LoVo (cell line): ENCODE measurements around the gene AHCYL1.

Experiments used
- DNase-seq: peaks from one replicate; pipeline ENCODE4 v3.0.0-alpha.2; 2016; ENCODE audit warnings: low spot score

AHCYL1 gene

DNA sequence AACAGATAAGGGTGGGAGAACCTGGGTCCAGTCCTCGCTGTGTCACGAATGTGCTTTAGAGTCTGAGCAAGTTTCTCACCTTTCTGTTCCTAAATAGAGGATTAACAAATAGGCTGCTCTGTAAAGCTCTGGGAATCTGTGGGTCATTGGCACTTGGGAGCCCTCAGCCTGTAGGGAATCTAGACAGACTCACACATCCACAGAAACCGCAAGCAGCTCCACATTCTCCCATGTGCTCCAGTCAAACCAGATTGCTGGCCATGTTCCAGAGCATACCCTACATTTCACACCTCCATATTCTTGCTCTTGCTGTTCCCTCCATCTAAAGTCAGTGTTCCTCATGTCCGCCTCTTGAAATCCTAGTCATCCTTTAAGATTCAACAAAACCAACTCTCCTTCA, 7.8 kb upstream of the AHCYL1 start:
- DNase-seq: no peak

DNA sequence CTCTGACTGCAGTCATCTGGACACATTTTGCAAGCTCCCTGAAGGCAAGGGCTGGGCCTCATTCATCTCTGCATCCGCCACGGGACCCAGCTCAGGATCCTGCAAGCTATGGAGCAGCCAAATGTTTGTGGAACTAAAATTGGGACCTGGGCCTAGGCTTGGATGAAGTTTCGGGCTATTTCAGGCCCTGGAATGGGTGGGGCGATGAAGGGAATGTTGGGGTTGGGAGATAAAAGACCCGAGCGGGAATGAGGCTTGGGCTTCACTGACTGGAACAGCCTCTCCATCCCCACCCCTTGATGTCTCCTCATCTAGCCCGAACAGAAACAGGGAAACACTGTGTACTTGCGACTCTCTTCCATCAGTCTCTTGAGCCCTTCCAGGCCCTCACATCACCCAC, 7.3 kb upstream of the AHCYL1 start:
- no peak for DNase-seq

DNA sequence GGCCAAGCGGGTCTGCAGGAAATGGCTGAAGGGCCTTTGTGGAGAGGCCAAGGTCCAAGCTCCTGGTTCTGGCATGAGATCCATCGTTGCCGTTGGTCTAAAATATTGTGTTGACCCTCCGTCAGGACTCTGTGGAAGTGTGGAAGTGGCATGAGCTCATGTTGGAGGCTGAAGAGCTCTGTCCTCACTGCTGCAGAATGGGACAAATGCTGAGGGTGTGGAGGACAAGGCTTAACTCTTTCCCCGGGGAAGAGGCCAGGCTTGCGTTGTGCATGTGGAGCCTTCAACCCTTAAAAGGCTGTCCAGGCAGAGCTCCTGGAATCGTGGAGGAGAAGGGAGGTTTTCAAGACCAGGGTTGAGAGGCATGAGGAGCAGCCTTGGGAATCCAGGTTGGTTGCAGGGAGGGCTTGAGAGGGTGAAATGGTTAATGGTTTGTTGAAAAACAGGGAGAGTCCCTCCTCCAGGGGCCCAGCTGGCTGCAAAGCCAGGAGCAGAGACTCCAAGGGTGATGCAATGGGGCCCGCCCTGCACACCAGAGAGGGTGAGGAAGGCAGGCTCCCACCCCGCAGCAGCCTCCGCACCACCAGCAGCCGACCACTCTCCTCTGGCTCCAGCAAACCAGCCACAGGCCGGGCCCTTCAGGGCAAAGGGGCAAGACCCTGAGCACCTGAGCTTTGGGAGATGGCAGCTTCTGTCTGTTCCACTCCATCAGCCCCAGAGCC, 6.7 kb upstream of the AHCYL1 start:
- no peak for DNase-seq

DNA sequence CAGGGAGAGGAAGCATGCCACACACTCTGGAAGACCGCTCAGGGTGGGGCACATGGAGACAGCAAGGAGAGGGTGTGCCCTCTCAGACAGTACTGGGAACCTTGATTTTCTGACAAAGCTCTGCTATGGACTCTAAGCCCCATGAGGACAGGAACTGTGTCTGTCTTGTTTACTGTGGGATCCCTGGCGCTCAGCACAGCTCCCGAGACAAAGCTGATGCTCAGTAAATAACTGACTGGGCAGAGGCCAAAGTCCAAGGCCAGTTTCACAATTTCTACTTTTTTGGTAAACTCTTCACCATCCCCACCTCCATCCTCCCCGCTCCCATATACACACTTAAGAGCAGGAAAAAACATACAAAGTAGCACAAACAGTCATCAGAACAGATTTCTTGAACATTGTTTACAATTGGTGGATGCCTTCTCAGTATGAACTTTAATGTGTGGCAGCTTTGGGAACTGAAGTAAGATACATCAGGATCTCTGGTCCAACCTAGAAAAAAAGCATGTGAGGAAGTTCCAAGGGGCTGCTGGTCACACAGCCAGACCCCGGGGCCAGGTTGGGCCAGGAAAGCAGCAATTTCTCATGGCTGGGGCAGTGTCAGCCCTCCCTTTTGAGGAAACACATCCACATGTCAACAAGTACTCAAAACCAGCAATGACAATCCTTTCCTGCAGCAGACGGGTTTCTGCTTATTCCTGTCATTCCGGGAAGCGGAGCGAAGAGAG, 5.6 kb upstream of the AHCYL1 start:
- no peak for DNase-seq

DNA sequence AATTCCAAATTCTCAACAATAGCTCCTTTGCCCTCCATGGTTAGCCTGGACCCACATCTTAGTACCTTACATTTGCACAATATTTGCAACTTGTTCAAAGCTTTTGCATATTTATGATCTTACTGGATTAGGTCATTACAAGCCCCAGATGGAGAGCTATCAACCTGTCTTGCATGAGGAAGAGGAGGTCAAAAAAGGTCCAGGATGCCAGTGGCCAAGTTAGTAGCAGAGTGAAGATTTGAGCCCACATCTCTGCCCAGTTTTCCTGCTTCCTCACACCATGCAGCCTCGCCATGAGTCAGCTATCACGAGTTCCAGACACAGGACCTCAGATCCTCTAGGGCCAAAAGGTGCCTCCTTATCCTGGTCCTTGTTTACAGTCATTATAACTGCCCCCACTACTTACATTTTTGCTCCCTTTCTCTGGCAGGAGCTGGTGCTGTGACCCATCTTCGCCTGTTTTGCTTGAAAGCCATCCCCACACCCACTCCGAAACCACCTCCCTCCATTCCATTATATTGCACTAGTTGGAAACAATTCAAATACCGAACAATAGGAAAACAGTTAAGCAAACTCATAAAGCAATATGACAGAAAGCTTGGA, 5.0 kb upstream of the AHCYL1 start:
- no peak for DNase-seq

DNA sequence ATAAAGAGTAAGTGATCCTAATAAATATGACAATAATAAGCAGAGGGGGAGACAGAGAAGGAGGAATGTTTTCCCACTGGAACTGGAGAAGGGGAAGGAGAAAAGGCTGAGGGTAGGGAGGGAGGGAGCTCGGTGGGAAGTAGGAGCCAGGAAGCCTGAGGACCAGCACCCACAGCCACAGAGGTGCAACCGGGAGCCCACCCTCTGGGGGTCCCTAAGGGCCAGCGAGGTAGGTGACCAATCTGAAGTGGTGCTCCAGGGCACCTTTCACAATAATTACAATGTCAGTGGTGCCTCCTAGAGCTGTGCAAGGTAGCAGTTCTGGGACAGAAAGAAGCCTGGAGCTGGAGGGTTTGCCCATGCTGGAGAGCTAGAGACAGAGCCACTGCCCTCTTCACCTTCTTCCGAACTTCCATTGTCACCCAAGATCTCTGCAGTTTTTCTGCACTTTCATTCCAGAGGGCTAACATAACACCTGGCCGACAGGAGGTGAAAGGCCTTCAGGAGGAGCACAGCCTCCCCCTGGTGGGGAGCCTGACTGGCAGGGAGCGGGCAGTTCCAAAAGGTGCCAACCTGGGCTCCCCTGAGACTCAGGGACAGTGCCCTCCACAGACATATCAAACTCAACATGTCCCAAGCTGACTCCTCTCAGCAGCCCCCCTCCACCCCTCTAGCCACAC, 4.1 kb upstream of the AHCYL1 start:
- peak; percentile 32 for DNase-seq

DNA sequence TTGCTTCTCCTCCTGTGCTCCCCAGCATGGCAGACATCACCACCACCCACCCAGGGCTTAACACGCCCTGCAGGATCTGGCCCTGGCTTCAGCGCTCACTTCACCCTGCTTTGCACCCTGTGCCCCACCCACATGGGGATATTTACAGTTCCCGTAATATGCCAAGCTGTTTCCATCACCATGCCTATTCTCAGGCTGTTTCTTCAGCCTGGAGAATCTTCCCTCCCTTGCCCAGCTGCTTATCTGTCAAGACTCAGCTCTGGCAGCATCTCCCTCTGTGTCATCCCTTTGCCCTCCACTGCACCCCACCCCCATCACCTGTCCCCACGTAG, 3.6 kb upstream of the AHCYL1 start:
- no peak for DNase-seq

DNA sequence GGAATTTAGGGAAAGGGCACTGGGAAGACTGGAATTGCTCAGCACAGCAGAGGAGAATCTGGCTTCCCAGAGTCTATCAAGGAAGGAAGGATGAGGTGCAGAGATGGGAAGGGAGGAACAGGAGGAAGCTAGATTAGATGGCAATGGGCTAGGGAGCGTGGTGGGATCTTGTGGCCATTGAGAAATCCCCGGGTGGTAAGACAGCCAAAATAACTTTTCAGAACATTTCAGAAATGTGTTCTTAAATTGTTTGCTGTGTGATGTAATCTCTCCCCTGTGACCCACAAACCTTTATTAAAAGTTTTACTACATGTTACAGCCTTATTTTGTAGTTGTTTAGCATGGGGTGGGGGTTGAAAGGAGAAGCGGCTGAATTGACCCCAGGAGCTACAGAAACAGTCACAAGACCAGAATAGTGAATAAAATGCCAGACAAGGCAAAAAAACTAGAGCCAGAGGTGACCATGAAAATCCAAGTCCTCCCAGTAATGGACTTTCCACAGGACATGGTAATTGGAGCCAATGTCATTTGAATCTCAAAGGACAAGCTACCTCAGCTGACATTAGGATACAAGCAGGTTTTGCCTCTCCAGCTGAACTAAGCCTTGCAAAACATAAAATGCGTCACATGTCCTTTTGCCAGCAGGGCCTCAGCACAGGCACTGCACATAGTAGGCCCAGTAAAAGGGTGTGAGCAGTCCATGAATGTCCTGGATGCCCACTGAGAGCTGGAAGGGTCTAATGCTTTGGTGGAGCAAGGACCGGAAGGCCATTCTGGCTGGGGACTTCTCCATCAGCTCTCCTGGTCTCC, 980 bp upstream of the AHCYL1 start:
- no peak for DNase-seq

DNA sequence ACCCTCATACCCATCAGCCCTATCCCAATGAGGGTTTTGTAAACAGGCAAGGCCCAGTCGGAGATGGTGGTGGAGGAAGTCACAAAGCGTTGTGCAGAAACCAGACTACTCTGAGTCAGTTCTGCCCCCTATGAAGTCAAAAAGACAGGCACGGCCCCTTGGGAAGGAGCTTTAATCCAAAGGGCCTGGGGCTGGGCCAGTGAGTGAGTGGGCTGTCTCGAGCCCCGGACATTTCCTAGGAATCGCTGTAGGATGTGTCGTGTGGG, 442 bp upstream of the AHCYL1 start:
- no peak for DNase-seq

DNA sequence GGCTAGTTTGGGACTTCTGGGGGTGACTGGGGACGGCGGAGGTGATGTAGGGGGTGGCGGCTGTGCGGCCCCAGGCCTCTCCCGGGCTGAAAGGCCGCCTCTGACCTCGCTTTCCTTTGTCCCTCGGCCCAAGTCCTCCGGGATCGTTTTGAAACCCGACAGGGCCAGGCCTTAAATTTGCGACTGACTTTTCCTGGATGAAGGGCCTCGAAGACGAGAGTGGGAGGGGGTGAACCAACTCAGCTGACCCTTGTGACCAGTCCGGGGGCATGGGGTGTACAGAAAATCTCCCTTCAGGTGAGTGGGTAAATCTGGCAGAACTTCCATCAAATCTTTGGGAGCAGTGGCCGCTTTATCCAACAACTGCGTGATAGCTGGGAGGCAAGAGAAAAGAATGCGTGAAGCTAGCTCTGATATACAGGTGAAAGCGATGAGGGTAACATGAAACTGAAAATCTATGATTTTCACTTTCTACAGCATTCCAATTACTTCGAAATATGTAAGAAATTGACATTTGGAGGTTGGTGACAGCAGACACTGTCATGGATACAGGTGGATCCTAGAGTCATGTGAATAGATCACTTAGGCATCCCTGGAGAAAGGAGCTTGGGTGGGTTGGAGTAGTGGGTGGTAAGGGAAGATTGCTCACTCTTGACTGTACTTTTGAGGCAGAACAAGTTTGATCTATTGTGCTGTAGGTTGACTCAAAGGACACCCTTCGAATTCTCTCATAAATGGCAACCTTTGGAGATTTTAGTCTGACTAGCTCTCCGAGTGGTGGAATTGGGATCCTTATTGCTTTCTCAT, 885 bp downstream of the AHCYL1 start:
- DNase-seq: no peak

DNA sequence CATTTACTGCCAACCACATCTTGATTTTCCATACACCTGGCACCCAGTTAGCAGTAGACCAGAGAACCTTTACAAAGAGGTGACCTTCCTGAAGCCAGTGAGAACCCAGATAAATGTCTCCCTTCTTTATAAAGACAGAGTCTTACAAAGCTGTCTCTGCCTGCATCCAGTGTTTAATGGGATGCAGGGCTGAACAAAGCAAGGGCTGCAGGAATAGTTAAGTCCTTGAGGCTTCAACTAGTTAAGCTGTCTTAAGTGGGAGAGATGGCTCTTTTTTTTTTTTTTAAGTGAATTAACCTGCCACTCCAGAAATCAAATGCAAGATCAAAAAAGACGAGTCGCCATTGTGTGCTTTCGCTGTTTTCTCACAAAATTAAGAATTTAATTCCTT, 1.5 kb downstream of the AHCYL1 start:
- DNase-seq: no peak

DNA sequence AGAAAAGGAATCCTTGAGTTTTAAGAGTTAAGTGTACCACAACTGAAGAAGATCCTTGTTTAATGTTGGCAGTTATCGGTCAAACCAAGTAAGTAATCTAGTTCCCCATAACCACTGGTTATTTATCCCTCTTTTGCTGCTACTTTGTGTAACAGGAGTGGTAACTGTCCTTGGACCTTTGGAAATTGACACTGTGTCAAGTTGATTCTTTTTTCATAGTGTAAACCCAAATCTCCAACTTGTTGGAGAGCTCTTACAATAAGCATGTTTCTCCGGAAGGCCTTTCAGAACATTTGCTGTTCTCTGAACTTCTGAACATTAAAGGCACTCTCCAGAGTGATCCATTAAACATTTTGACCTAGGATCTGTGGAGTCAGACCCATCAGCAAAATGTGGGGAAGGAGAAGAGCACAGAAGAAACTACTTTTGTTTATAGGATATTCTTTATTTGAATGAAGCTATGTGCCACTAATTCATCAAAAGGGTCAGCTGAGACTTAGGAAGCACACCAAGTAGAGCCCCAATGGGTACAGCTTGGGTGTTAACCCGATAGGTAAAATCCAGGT, 3.9 kb downstream of the AHCYL1 start:
- DNase-seq: no peak

DNA sequence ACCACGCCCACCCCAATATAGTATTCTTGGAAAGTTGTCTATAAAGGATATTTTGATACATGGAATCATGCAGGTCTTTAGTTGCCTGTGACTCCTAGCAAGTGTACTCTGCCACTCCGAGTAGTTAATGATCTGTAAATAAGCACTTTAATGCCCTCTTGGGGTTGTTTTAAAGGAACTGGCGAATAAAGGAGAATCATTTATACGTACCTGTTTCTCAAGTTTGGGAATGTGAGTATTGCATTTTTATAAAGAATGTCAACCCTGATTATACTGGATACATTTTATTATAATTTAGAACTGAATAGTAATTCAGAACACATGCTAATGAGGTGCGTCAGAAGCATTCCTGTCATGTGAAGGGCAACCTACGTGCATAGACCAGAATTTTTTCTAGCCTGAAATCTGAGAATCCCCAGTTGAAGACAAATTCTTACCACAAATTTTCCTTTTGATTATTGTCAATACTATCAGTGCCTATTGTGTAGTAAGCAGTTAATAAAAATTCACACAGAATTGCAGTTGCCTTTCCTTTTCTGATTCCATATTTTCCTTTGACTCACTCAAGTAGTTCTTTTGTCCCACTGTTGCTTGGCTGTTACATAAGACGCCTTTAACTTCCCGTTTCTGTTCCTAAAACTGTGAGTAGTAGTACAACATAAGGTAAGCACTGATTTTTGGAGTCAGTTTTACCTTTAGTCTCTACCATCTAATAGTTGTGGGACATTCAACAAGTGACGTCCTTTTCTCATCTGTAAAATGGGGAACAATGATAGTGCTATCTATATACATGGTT, 5.1 kb downstream of the AHCYL1 start:
- no peak for DNase-seq

DNA sequence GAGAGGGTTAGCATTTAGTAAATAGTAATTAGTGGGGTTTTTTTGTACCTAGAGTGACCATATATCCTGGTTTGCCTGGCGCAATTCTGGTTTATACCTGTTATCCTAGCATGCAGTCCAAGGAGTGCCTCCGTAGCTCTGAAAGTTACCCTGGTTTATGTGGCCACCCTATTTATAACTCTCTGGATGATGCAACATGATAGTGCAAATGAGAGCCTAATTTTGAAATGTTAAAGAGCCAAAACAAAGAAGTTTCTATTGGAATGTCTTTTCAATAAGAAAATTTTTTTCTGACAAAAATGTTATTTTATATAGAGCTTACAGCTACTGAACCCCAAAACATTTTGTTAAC, 5.7 kb downstream of the AHCYL1 start:
- DNase-seq: no peak

DNA sequence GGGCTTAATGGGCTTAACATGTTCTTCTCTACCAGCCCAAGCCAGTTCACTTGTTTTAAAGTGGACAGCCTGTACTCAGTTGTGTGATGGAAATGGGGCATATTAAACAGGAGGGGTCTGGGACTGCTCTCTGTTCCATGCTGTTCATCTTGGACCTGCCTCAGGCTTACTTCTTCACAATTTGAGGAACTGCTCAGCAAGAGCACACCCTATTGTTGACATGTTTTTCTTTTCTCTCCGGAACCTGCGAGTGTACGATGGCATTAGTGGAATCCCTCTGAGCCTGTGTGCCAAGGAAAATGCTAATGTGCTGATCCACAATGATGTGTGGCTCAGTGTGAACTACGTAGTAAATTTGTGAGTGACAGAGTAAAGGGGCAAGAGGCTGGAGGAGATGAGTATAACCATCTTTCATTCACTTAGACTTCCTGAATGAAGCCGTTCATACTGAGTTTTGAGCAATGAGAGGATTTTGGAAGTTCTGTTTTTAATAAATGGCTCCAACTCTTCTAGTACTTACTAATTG, 6.9 kb downstream of the AHCYL1 start:
- DNase-seq: no peak

DNA sequence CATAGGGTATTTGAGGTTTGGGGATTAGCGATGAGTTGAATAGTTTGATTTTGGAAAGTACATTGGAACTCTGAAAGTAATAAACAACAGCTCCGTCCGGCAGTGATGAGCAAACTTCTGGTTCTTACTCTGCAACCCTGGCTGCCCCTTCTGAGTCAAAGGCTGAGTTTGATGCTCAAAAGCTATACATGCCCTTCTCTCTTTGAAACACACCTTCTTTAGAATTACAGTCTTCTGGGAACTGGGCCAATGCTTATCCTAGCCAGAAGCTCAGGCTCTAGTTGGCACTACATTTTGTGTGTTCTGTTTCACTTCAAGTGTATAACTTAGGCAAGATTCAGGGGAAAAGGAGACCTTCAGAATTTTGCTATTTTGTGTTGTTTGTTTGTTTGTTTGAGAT, 9.3 kb downstream of the AHCYL1 start:
- no peak for DNase-seq

DNA sequence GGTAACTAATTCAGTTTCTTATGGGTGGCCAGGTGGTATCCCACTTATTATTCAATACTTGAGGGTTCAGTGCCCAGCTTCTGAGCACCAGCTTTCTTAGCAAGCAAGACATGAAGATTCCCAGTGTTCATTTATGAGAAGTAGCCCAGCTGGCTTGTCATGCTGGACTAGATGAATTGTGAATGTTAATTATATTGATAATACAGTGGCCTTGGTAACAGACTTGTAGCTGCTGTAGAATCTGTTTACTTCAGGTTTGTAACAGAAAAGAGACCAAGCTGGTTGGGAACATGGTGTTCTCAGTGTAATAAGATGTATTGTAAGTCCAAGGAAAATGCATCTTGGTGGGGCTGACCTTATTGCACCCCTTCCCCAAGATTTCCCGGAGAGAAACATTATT, 10.1 kb downstream of the AHCYL1 start:
- no peak for DNase-seq

DNA sequence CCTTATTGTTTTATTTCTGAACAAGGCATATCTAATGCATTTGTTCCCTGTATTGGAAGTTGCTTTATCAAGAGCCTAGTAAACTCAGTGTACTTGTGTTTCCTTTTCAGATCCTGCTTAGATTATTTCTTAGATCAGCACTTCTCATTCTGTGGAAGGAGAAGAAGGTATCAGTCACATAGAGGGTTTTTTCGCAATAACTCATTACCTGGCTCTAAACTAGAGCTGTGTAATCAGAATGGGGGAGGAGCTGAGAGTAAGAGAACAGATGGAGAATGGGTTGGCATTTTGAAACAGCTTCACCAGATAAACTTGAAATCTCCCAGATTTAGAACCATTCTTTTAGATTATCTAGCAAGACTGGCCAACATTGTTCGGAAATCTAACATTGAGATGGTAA, 11.0 kb downstream of the AHCYL1 start:
- no peak for DNase-seq

DNA sequence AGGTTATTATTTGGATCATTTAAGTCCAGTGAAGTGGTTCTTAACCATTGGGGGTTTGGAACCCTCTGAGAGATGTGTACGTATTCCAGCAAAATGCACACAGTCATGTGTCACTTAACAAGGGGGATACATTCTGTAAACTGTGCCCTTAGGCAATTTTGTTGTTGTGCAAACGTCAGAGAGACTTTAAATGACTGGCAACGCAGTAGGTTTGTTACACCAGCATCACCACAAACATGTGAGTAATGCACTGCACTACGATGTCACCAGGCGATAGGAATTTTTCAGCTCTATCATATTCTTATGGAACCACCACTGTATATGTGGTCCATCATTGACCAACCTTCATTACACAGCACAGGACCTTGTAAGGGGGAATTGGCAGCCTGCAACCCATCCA, 11.9 kb downstream of the AHCYL1 start:
- DNase-seq: no peak

DNA sequence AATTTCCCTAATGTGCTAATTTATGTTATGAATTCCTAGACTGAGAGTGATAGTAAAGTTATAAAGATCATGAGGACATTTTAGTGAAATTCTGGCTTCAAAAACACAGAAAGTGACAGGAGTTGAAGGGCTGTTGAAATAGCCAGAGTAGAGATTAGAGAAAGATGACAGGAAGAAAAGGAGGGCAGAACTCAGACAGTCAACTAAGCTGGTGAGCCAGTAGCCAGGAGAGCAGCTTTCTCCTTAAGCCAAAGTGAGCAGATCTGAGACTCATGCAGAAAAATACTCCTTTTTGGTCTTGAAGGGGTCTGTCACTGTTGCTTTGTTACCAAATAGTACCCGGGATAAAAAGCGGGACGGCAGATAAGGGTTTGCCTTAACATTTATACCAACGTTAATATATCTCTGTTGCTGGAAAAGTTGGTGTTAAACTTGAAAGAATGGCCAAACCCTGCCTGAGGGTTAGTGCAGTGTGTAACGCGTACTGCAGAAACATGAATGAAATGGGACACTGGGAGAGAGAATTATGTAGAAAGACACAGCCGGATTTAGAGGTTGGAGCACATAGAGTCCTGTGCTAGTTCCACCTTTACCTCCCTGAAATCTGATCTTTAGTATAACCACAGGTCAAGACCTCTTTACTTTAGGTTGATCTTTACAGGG, 12.8 kb downstream of the AHCYL1 start:
- DNase-seq: no peak
